NCI-H1417 (cell line): Measurements from ENCODE around the gene CDKN2C.
"Not testable (repeated sequence)": the region's sequence is repeated elsewhere in the genome, so short reads cannot be mapped to it uniquely, and the experiment has no call there.

Experiments used
- DNase-seq, 3 experiments: peaks; one replicate each; lab custom pipeline; 2025; lab: John Stamatoyannopoulos, UW

Gene CDKN2C

GRCh38 chr1:50969611-50970508 lies at the start of gene CDKN2C:
Gene CDKN2C, plus strand, starts transcription at chr1:50970245. Its CDS starts 124 bp downstream, at chr1:50970369.
- DNase-seq: peak; percentile 86 to 94 (median 88)

GRCh38 chr1:50920409-50920808 lies 49.6 kb upstream of the CDKN2C start:
- no peak for DNase-seq

- DNase-seq: no peak
Measured at GRCh38 chr1:50921029-50921428, 49.0 kb upstream of the CDKN2C start.

- peak in 1 of 3 experiments; percentile 6 for DNase-seq
Measured at GRCh38 chr1:50923564-50923963, 46.5 kb upstream of the CDKN2C start.

GRCh38 chr1:50929376-50929958 lies 40.6 kb upstream of the CDKN2C start:
- DNase-seq: peak in 2 of 3 experiments; percentile 3 to 55

- DNase-seq: no peak
Measured at GRCh38 chr1:50930193-50930592, 39.9 kb upstream of the CDKN2C start.

GRCh38 chr1:50930965-50931737 lies 38.9 kb upstream of the CDKN2C start:
- no peak for DNase-seq

GRCh38 chr1:50932043-50932442 lies 38.0 kb upstream of the CDKN2C start:
- DNase-seq: not testable (repeated sequence)

GRCh38 chr1:50933770-50934169 lies 36.3 kb upstream of the CDKN2C start:
- DNase-seq: not testable (repeated sequence)

GRCh38 chr1:50934838-50935237 lies 35.2 kb upstream of the CDKN2C start:
- DNase-seq: no peak

- not testable (repeated sequence) for DNase-seq
Measured at GRCh38 chr1:50935276-50935675, 34.8 kb upstream of the CDKN2C start.

- DNase-seq: no peak
Measured at GRCh38 chr1:50936321-50936720, 33.7 kb upstream of the CDKN2C start.

- DNase-seq: no peak
Measured at GRCh38 chr1:50940291-50940690, 29.8 kb upstream of the CDKN2C start.

GRCh38 chr1:50942334-50942733 lies 27.7 kb upstream of the CDKN2C start:
- DNase-seq: no peak

GRCh38 chr1:50949286-50949982 lies 20.6 kb upstream of the CDKN2C start:
- no peak for DNase-seq

- no peak for DNase-seq
Measured at GRCh38 chr1:50950396-50950795, 19.6 kb upstream of the CDKN2C start.

GRCh38 chr1:50952566-50952965 lies 17.5 kb upstream of the CDKN2C start:
- not testable (repeated sequence) for DNase-seq

- DNase-seq: no peak
Measured at GRCh38 chr1:50955116-50955515, 14.9 kb upstream of the CDKN2C start.

- DNase-seq: peak; percentile 44 to 81 (median 75)
Measured at GRCh38 chr1:50959303-50959912, 10.6 kb upstream of the CDKN2C start.

GRCh38 chr1:50959913-50960844 lies 9.9 kb upstream of the CDKN2C start, which contains the start of gene FAF1:
Gene FAF1, minus strand, starts transcription at chr1:50960267. Its CDS starts 456 bp downstream, at chr1:50959811.
- DNase-seq: peak; percentile 97 to 98 (median 97)
